Measurements from ENCODE around the gene HOXD12.

Gene HOXD12

GRCh38 chr2:176124110-176124946, 24.7 kb downstream of the HOXD12 start:
- no peak for DNase-seq
- intact Hi-C loops (cut with DNase I) = no loop called here

DNA sequence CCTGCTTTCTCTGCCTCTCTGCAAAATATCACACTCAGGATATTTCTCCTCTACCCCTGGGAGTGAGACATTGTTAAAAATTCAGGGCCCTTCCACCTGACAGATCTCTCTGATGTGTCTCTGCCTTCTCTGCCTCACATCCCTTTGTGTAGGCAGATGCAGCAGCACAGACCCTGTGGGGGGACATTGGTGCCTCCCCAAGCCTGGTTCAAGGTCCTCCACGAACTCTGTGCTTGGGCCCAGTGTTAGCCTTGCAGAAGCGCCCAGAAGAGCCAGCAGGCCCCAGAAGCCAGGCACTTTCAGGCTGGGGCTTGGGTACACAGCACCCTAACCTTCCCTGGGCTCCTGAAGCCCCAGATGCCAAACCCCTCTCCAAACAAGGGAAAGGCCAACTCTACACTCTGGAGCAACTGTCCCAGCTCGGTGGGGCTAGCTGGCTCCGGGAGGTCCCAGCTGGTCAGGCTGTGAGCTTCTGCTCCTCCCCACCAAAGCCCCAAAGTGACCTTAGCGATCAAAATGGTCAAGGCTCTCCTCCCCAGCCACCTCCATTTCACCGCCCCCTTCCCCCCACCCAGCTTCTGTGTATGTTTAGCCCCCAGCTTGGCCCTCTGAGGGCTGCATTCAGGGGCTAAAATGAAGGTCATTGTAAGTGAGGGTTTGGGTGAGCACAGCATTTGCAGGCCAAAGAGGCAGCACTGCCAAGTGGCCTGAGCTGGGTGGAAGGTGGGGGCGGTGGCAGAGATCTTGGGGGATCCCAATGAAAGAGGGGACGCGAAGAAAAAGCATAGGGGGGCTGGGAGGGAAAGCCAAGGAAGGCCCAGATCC, 25.6 kb downstream of the HOXD12 start:
- intact Hi-C loops (cut with DNase I) = no loop called here
- DNase-seq = no peak

- intact Hi-C loops (cut with DNase I) = loop anchor here (2.0 kb wide), 1 partner anchor 513 kb away; no protein-coding TSS in a partner anchor
These were observed 26.1 kb downstream of the HOXD12 start for GRCh38 chr2:176125772-176126054.

DNA sequence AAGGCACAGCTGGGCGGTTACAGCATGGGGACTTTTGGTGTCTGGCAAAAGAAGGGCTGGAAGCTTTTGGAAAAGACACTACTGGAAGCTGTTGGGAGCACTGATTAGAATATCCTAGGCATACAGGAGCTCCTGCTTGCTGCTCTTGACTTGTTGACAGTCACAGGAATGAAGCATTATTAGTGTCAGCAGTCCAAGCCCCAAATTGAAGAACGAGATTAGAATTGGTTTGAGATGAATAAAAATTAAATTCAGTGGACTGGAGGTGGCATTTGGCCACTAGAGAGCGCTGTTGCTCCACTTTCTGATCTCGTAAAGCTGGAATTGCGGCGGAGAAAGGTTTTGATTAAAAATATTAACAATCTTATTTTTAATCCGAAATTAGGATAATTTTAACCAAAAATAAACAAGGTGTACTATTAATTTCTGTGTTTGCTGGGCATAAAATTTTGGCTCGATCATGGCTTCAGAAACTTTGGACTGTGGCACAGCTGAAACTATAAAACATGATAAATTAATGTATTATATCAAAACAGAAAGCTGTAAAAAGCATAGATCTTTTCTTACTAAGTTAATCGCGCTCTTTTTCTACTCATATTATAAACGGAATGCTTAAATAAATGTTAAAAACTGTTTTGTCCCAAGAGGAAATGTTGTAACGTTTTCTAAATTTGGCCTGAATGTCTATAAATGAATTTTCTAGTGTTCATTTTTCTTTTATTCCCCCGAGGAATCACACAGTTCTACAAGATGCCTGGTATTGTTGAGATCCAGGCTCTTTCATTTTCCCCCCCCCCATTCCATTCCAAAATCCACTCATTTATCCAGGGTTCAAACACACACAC, 27.6 kb downstream of the HOXD12 start:
- intact Hi-C loops (cut with DNase I) = loop anchor here (2.0 kb wide), 1 partner anchor 512 kb away; no protein-coding TSS in a partner anchor
- peak; percentile 12 to 92 (median 79) for DNase-seq

More at GRCh38 chr2:176125772-176126054, 26.1 kb downstream of the HOXD12 start:
- no peak for DNase-seq

GRCh38 chr2:176127774-176128072, 28.1 kb downstream of the HOXD12 start:
- no peak for DNase-seq
- intact Hi-C loops (cut with DNase I) = loop anchor here (2.0 kb wide), 1 partner anchor 511 kb away; no protein-coding TSS in a partner anchor

DNA sequence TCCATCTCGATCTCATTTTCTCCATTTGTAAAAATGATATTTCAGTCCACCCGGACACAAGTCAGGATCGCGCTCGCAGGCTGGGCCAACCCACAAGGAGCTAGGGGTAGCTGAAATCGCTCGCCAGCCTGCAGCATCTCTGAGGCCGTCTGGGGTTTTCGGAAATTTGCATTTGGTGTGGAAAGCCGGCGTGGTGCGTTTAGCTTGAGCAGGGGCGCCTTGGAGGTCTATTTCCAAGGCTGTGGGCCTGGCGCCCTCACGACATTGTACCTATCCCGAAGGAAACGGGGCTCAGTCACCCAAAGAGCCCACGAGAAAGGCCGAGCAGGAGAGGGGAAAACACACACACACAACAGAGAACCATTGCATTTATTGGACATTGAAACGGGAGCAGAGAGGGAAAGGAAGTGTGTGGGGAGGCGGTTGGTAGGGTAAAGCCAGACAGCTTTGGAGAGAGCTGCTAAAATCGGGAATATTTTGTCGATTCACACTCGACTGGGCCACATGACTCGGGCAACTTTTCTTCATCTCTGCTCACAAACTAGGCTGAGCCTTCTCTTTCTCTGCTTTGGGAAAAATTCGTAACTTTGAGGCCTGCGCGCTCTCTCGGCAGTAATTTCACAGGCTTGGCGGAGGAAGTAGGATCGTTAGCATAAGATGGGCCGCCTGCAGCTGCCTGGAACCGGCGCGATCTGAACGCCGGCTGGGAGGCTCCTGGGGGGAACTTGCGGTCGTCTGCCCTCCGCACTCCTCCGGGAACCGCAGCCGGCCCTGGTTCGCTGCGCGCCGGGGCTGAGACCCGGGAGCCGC, 28.8 kb downstream of the HOXD12 start:
- intact Hi-C loops (cut with DNase I) = no loop called here

DNA sequence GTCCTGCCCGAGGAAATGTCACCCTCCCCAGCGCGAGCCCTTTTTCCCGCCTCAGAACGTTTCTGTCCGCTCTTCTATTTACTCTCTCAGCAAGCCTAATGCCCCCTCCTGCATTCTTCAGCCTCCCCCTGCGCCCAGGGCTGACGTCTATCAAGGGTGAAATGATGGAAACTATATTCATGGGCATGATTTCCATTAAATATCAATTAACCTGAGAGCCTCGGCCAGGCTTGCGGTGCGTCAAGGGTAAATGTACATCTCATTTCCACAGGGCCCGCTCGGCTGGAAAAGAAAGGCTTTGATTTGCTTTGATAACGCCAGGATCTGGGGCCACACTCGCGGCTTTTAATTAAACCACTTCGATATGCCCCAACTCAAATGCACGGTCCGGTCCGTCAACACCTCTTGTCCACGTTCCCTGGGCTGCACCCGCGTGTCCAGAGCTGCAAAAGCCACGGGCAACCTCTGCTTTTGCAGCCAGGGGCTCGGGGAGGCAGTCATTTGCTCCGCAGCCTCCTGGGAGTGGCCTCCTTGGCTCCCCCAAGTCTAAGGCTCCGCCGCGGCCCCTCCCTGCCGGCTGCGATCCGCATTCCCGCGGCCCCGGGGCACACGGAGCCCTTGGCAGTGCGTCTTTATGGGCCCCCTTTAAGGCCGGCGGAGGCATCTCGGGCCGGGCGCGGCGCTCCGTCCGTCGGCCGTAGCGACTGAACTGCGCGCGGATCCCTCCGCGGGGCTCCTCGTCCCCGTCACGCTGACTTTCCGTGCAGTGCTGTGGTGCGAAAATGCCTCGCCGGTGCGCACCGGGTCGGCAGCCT, 29.6 kb downstream of the HOXD12 start, which contains the start of gene HOXD8:
HOXD8 (plus strand) TSS at position 724 of the 815 bp plus-strand sequence. CDS start 662 bp downstream, outside the sequence.
- intact Hi-C loops (cut with DNase I) = no loop called here
- DNase-seq = peak in 1 of 42 donors; percentile 13

More for the DNA sequence above, 28.8 kb downstream of the HOXD12 start:
- DNase-seq = peak in 1 of 42 donors; percentile 9

- intact Hi-C loops (cut with DNase I) = no loop called here
- no peak for DNase-seq
These were observed 30.2 kb downstream of the HOXD12 start for GRCh38 chr2:176129813-176130146.

DNA sequence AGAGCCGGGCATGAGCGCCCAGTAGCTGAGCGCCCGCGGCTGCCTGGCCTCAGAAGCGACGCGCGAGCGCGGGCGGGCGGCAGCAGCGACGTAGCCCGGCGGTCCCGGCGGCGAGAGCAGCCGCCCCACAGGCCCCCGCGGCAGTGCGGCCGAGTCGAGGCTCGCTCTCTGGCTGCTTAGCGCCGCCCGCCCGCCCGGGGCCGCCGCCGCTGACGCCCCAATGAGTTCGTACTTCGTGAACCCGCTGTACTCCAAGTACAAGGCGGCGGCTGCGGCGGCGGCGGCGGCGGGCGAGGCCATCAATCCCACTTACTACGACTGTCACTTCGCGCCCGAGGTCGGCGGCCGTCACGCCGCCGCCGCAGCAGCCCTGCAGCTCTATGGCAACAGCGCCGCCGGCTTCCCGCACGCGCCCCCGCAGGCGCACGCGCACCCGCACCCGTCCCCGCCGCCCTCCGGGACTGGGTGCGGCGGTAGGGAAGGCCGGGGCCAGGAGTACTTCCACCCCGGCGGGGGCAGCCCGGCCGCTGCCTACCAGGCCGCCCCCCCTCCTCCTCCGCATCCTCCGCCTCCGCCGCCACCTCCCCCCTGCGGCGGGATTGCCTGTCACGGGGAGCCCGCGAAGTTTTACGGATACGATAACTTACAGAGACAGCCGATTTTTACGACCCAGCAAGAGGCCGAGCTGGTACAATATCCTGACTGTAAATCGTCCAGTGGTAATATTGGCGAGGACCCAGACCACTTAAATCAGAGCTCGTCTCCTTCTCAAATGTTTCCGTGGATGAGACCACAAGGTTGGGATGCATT, 30.8 kb downstream of the HOXD12 start:
- intact Hi-C loops (cut with DNase I) = no loop called here
- DNase-seq = no peak

DNA sequence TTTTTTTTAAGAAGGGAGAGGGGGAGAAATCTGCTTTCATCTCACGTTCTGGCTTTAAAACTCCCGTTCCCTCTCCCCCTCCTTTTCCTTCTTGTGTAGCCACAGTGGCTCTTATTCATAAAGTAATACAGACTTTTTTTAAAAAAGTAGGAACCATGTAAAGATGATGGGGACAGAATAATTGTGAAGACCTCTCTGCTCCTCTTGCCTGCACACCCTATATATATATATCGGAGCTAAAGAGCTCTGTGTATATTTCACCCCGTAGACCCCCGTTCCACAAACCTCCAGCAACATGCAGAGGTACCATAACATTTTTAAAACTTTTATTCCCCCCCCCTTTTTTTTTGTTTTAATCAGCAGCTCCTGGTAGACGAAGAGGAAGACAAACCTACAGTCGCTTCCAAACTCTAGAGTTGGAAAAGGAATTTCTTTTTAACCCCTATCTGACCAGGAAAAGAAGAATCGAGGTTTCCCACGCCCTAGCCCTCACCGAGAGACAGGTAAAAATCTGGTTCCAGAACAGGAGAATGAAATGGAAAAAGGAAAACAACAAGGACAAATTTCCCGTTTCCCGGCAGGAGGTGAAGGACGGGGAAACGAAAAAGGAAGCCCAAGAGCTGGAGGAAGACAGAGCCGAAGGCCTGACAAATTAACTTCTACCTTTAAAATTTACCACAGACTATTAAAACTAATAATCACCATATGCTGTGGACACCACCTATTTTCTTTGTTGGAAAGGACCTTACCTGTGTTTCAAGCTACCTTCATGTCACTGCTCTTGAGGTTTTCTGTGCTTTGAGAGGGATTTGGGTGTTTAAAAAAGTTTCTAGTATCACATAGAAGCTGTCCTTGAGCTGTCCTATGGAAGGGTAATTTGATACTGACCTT, 31.6 kb downstream of the HOXD12 start:
- DNase-seq = no peak
- intact Hi-C loops (cut with DNase I) = no loop called here

GRCh38 chr2:176131848-176132158, 32.2 kb downstream of the HOXD12 start:
- intact Hi-C loops (cut with DNase I) = no loop called here

GRCh38 chr2:176132205-176133171, 32.9 kb downstream of the HOXD12 start:
- intact Hi-C loops (cut with DNase I) = no loop called here
- DNase-seq = no peak

More at GRCh38 chr2:176131848-176132158, 32.2 kb downstream of the HOXD12 start:
- DNase-seq = no peak

DNA sequence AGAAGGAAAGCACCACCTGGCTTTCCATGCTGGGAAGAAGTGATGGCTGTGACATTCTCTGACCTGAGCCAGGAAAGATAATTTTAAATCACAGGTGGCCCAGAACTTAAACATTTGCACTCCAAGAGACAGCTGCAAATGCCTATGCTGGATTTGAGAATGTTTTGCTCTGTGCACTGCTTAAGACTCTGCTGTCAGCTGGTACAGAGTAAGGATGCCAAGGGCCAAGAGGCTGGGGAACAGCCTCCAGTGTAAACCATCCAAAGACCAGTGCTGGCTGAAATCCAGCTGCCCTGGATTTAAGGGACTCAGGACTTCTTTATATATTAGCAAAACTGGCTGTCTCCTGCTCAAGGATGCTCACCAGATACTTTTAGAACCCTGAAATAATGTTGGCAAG, 33.8 kb downstream of the HOXD12 start:
- DNase-seq = no peak
- intact Hi-C loops (cut with DNase I) = no loop called here

- intact Hi-C loops (cut with DNase I) = no loop called here
- DNase-seq = no peak
These were observed 34.4 kb downstream of the HOXD12 start for GRCh38 chr2:176134035-176134434.

GRCh38 chr2:176135035-176135440, 35.4 kb downstream of the HOXD12 start:
- no peak for DNase-seq
- intact Hi-C loops (cut with DNase I) = loop anchor here (5.0 kb wide), 1 partner anchor 422 kb away; no protein-coding TSS in a partner anchor

All from head of caudate nucleus (tissue), 42 donors.